Hepatocyte (in vitro differentiated cells): ENCODE data around the gene KPNA4.
"Not testable (repeated sequence)": the region's sequence is repeated elsewhere in the genome, so short reads cannot be mapped to it uniquely, and the experiment has no call there.

ENCODE experiments used
- EZH2 ChIP-seq: fragments of 200-600 bp; sonication (generic); IDR thresholded peaks from 2 replicates; pipeline ENCODE4 v1.6.1; 2016; ENCODE audit warnings: antibody characterized with exemption, mild to moderate bottlenecking, borderline replicate concordance
- EZH2phosphoT487 ChIP-seq: fragments of 200-600 bp; sonication (generic); IDR thresholded peaks from one replicate; pipeline ENCODE4 v1.6.1; 2018; ENCODE audit warnings: antibody characterized with exemption, mild to moderate bottlenecking, low read depth, moderate library complexity; ENCODE audit not compliant: unreplicated experiment, severe bottlenecking
- TF ChIP-seq, protein P1 (sequence below): fragments of 200-600 bp; sonication (generic); IDR thresholded peaks from 2 replicates; pipeline ENCODE4 v1.5.1; 2016; ENCODE audit warnings: antibody characterized with exemption, mild to moderate bottlenecking; ENCODE audit not compliant: poor library complexity

GRCh38 chr3:160452251-160452650 is 113.1 kb downstream of the KPNA4 start:
- TF ChIP-seq, protein P1, sequence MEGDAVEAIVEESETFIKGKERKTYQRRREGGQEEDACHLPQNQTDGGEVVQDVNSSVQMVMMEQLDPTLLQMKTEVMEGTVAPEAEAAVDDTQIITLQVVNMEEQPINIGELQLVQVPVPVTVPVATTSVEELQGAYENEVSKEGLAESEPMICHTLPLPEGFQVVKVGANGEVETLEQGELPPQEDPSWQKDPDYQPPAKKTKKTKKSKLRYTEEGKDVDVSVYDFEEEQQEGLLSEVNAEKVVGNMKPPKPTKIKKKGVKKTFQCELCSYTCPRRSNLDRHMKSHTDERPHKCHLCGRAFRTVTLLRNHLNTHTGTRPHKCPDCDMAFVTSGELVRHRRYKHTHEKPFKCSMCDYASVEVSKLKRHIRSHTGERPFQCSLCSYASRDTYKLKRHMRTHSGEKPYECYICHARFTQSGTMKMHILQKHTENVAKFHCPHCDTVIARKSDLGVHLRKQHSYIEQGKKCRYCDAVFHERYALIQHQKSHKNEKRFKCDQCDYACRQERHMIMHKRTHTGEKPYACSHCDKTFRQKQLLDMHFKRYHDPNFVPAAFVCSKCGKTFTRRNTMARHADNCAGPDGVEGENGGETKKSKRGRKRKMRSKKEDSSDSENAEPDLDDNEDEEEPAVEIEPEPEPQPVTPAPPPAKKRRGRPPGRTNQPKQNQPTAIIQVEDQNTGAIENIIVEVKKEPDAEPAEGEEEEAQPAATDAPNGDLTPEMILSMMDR, result not testable (repeated sequence)
- not testable (repeated sequence) for TF ChIP-seq EZH2phosphoT487, EZH2
